Psoas muscle (tissue), 8 donors: ENCODE results near the gene NPB. TPM values are rescaled to one million over a fixed set of nuclear protein-coding genes. Genes with fewer than 3 reads are reported as not detected.
A peak's percentile ranks its signal among the peaks of the same experiment; 100 is the strongest.

Experiments
- ATAC-seq, 4 donors: fragments of 200-7000 bp; cut with Tn5 transposase; one replicate each; pipeline ENCODE4 v1.9.1; 2020; ENCODE audit warnings: moderate library complexity in 3 of 4, mild to moderate bottlenecking in 2 of 4
- DNase-seq, 2 donors: peaks; one replicate each; pipeline ENCODE4 v3.0.0-alpha.2; 2020
- H3K27ac ChIP-seq: fragments of 200-600 bp; one replicate; pipeline ENCODE4 v1.8.0; 2022
- H3K27me3 ChIP-seq, 3 donors: fragments of 200-600 bp in 1 of 3; one replicate each; pipeline versions ENCODE4 v1.6.1 to v1.8.0; 2013 to 2022; ENCODE audit warnings: low read length in 2 of 3, mild to moderate bottlenecking in 2 of 3, moderate library complexity in 1 of 3; ENCODE audit not compliant: insufficient read depth in 3 of 3
- H3K36me3 ChIP-seq, 2 donors: fragments of 200-600 bp in 1 of 2; one replicate each; pipeline versions ENCODE4 v1.6.1 to v1.8.0; 2013 to 2022; ENCODE audit warnings: low read depth in 1 of 2, mild to moderate bottlenecking in 1 of 2, moderate library complexity in 1 of 2; ENCODE audit not compliant: insufficient read depth in 1 of 2
- H3K4me1 ChIP-seq: fragments of 200-600 bp; one replicate; pipeline ENCODE4 v1.8.0; 2022
- H3K4me3 ChIP-seq: fragments of 200-600 bp; one replicate; pipeline ENCODE4 v1.8.0; 2022; ENCODE audit warnings: mild to moderate bottlenecking
- H3K9me3 ChIP-seq: fragments of 200-600 bp; one replicate; pipeline ENCODE4 v1.8.0; 2022
- whole genome bisulfite sequencing, 3 donors: extraction: QIAGEN DNeasy Blood & Tissue Kit; methylation state at CpG; one replicate each; pipeline versions ENCODE4 v1.1.6 to v1.1.7; 2013; 5-methylcytosine and 5-hydroxymethylcytosine counted together
- intact Hi-C, 2 donors: fragments of 100-400 bp; cut with DNase I; formaldehyde crosslinking; loops; one replicate each; pipeline versions ENCODE4 v1.11.0 to v1.14.2; 2022
- polyA plus RNA-seq, 3 donors: library from polyadenylated mRNA; stranded (reverse); fragments of 200-250 nt; gene quantifications; one replicate each; pipeline ENCODE4 v1.2.3, GENCODE V29; 2013
- total RNA-seq, 4 donors: library from RNA; stranded (reverse); fragmentation: NEBNext Ultra II Directional in 2 of 4; extraction: Animal tissue kit (Norgen Biotek cat#: 25700) in 2 of 4; gene quantifications; one replicate each; pipeline versions ENCODE4 v1.2.1 to v1.2.4, GENCODE V29; 2021 to 2023
- TF ChIP-seq, protein P1 (sequence below): fragments of 200-600 bp; IDR thresholded peaks from one replicate; pipeline ENCODE4 v1.8.0; 2022; ENCODE audit warnings: antibody characterized with exemption
- donor health status: healthy with polysubstance abuse.
- donor health status: DM: no; HTN: no; CAD: no; lungs with moderate emphysema.
- donor health status: Bipolar disorder and iron deficiency.
- donor health status: healthy.
- donor health status: DM: yes; HTN: yes; CAD: no.
- donor health status: DM: no; HTN: no; CAD: no.
- donor health status: DM: no; HTN: no; CAD: no.
- donor health status: DM: yes; HTN: yes; CAD: no.

Gene NPB
- total and polyA plus RNA-seq, 7 donors: 0.42 to 2.9 (median 0.73) TPM

DNA sequence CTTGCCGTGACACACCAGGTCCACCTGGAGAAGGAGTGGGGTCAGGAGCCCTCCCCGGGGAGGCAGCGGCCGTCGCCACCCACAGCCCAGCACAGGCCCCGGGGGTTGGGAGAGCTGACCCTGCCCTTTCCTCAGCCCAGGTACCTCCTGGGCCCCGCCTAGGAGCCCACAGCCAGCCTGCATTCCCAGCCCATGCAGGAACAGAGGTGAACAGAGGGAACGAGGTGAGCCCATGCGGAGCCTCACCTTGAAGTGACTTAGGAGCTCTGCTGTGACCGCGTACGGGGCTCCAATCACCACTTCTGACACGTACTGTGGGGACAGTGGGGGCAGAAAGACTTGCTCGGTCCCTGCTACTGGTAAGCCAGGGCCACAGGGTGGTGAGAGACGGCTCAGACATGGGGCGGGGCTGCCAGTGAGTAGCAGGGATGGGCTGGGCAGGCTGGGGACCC, 3.4 kb downstream of the NPB start:
- Histone ChIP-seq H3K27me3 (no peaks in the 10 kb centered on the region), H3K4me3 (no peak overlapping the region), H3K4me1 (peaks cover 22% of the 10 kb centered on the region), H3K36me3 (peaks cover 0 to 32% of the 10 kb centered on the region in 2 donors), H3K27ac (no peak overlapping the region), H3K9me3 (no peaks in the 10 kb centered on the region)
- no peak for DNase-seq
- intact Hi-C loops: no loop called here
- TF ChIP-seq, protein P1, sequence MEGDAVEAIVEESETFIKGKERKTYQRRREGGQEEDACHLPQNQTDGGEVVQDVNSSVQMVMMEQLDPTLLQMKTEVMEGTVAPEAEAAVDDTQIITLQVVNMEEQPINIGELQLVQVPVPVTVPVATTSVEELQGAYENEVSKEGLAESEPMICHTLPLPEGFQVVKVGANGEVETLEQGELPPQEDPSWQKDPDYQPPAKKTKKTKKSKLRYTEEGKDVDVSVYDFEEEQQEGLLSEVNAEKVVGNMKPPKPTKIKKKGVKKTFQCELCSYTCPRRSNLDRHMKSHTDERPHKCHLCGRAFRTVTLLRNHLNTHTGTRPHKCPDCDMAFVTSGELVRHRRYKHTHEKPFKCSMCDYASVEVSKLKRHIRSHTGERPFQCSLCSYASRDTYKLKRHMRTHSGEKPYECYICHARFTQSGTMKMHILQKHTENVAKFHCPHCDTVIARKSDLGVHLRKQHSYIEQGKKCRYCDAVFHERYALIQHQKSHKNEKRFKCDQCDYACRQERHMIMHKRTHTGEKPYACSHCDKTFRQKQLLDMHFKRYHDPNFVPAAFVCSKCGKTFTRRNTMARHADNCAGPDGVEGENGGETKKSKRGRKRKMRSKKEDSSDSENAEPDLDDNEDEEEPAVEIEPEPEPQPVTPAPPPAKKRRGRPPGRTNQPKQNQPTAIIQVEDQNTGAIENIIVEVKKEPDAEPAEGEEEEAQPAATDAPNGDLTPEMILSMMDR: no peak
- WGBS, 3 donors: 93 to 96% (median 95%) methylated on average over 13 to 16 of the region's 16 CpGs
- no peak for ATAC-seq

DNA sequence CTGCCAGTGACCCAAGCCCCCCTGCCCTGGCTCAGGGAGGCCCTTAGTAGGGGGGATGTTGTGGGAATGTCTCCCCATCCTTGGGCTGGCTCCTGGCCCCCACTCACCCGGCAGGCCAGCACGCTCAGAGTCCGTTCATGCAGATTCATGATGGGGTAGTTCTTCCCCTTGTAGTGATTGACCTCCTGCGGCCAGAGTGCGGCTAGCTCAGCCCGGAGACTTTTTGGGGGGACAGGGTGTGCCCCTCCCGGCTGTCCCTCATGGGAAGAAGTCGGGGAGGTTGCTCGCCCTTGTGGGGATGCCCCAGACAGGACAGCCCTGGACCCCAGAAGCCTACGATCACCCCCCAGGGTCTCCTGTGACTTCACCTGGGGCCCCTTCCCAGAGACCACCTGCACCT, 4.0 kb downstream of the NPB start:
- intact Hi-C loops: no loop called here
- 93 to 96% (median 93%) methylated on average over 10 of the region's 10 CpGs for WGBS, 3 donors
- H3K36me3 ChIP-seq: peaks cover 0 to 27% of the 10 kb centered on the region in 2 donors

DNA sequence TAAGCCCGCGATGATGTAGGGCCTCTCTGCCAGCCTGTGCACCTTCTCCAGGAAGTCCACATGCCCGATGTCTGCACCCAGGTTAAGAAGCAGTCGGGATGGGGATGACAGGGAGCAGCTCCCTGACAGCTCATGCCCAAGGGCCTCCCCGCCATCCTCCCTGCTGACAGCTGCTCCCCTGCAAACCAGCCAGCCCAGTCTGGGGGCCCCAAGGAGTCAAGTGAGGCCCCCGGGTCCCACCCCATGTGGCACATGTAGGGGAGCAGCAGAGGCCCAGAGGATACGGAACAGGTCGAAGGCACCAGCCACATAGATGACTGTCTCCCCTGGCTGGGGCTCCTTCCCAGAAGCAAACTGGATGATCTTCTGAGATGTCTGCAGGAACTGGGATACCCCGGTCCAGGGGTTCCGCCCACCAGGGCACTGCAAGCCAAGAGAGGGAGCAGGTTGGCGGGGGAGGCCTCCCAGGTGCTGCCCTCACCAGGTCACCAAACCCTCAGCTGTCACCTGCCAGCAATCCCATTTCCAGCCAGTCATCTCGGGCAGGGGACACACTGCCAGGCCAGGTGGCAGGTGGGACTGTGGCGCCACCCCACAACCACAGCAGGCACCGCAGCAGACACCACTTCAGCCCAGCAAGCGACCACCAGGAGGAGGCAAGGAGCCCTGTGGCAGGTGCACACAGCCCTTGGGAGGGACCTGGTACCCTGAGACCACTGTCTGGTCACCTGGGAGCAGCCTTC, 4.6 kb downstream of the NPB start:
- H3K9me3 ChIP-seq: no peaks in the 10 kb centered on the region
- H3K36me3 ChIP-seq: peaks cover 0 to 26% of the 10 kb centered on the region in 2 donors
- no peaks in the 10 kb centered on the region for H3K27me3 ChIP-seq
- TF ChIP-seq, protein P1: no peak
- H3K4me3 ChIP-seq: no peak overlapping the region
- peak overlapping the region; percentile 65 for H3K27ac ChIP-seq
- peaks cover 23% of the 10 kb centered on the region for H3K4me1 ChIP-seq
- DNase-seq: peak in 1 of 2 donors; percentile 12
- peak in 1 of 4 donors; percentile 0 for ATAC-seq
- 82 to 89% (median 86%) methylated on average over 14 to 15 of the region's 15 CpGs for WGBS, 3 donors
- intact Hi-C loops: no loop called here

More for the DNA sequence above, 4.0 kb downstream of the NPB start:
- no peak for DNase-seq
- no peak for ATAC-seq
- TF ChIP-seq, protein P1: no peak
- Histone ChIP-seq H3K27me3 (no peaks in the 10 kb centered on the region), H3K4me1 (peaks cover 23% of the 10 kb centered on the region), H3K9me3 (no peaks in the 10 kb centered on the region), H3K27ac (no peak overlapping the region), H3K4me3 (no peak overlapping the region)

DNA sequence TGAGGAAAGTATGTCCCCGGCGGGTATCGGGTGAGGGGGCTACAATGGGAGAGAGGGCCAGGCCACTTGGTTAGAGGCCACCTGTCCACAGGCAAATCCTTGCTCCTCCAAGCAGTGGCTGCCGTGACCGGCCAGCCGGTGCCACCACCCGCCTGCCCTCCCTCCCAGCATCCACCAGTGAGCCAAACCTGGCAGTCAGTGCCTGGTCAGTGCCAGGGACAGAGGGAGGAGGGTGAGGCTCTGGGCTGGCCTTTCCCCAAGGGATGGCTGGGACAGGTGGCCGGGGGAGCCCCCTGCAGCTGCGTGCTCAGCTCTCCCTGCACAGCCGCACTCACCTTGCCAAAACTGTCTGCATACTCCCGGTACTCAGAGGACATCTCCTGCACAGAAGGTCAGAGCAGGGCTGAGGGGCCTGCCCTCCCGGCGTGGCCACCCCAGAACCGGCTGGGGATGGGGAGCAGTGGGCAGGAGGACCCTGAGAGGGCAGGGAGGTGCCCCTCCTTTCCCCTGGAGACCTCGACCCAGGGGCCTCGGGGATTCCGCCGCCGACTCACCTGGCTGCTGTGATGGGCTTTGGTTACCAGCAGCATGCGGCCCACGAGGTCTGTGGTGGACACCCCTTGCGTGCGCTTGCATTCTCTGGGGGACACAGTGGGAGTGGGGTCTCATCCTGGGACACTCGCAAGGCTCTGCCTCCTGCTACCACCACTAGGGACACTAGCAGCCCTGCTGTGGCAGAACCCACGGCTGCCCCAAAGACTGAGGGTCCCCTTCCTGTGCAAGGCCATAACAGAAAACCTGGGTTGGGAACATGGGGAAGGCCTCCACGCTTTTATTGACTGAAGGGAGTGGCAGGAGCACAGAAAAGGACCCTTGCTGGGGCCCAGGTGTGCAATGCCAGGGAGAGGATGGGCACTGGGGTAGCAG, 5.4 kb downstream of the NPB start:
- peak; percentile 57 to 83 (median 80) for ATAC-seq
- H3K4me3 ChIP-seq: no peak overlapping the region
- peak; percentile 39 to 89 for DNase-seq
- intact Hi-C loops: no loop called here
- peaks cover 0 to 32% of the 10 kb centered on the region in 2 donors for H3K36me3 ChIP-seq
- H3K4me1 ChIP-seq: peaks cover 23% of the 10 kb centered on the region
- WGBS, 3 donors: 52 to 59% (median 54%) methylated on average over 23 to 26 of the region's 26 CpGs
- no peaks in the 10 kb centered on the region for H3K9me3 ChIP-seq
- TF ChIP-seq, protein P1: no peak
- peak overlapping the region; percentile 65 for H3K27ac ChIP-seq
- no peaks in the 10 kb centered on the region for H3K27me3 ChIP-seq
